ENCODE measurements around the gene GCNT1.
A peak's percentile ranks its signal among the peaks of the same experiment; 100 is the strongest.

The GCNT1 gene

DNA sequence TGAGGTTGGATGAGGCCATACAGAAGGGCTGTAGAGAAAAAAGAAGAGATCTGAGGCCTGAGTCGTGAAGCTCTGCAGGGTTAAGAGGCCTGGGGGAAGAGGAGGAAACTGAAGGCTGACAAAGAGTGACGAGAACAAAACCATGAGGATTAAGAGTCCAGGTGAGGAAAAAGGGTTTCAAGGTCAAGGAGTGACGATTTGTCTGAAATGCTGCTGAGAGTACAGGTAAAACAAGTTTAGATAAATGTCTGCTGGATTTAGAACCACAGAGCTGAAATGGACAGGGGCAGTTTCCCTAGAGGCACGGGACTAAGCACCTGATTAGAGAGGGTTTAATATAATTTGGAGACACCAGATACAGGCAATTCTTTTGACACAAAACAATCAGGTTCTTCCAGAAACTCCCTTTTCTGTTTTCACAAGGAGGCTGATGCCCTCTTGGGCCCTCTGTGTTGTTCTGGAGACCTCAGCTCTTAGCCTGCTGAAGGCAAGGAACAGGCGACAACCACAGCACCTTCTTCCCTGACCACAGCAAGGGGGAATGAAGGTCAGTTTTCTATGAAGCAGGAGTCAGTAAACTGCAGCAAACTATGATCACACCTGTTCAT, 14.6 kb upstream of the GCNT1 start:
- no peak for DNase-seq (ENCODE audit: low read depth)
- TF ChIP-seq CTCF (IDR thresholded peaks at IDR 0.05; ENCODE audit: low read length, missing control alignments), result no peak
- H3K4me3 ChIP-seq (replicated peaks; ENCODE audit: low read depth, low read length), result no peak overlapping the region

GRCh38 chr9:76445976-76446375, 13.0 kb upstream of the GCNT1 start:
- TF ChIP-seq CTCF (IDR thresholded peaks at IDR 0.05; ENCODE audit: low read length, missing control alignments), result no peak
- DNase-seq (ENCODE audit: low read depth), result no peak

GRCh38 chr9:76448501-76448900, 10.5 kb upstream of the GCNT1 start:
- DNase-seq (ENCODE audit: low read depth), result no peak
- H3K4me3 ChIP-seq (replicated peaks; ENCODE audit: low read depth, low read length), result no peak overlapping the region
- no peak for TF ChIP-seq CTCF (IDR thresholded peaks at IDR 0.05; ENCODE audit: low read length, missing control alignments)

More at GRCh38 chr9:76445976-76446375, 13.0 kb upstream of the GCNT1 start:
- no peak overlapping the region for H3K4me3 ChIP-seq (replicated peaks; ENCODE audit: low read depth, low read length)

DNA sequence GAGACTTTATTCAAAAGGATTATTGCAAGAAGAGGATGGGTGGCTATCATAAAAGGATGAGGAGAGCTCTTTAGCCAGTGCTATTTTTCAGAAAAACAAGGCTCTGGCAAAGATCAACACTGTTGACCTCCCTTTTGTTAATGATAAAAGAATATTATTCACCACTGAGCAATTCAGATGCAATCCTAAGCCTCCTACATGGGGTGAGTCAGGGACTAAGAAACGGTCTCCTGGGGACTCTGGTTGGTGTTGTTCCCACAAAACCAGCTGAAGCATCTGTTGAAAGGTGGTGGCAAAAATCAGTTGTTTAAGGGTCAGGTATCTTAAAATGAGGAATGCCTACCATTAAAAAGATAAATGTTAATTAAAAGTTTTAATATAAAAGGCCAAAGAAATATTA, 7.7 kb upstream of the GCNT1 start:
- peak; percentile 87 for DNase-seq (ENCODE audit: low read depth)
- no peak for TF ChIP-seq CTCF (IDR thresholded peaks at IDR 0.05; ENCODE audit: low read length, missing control alignments)
- no peak overlapping the region for H3K4me3 ChIP-seq (replicated peaks; ENCODE audit: low read depth, low read length)

- no peak overlapping the region for H3K4me3 ChIP-seq (replicated peaks; ENCODE audit: low read depth, low read length)
- DNase-seq (ENCODE audit: low read depth), result no peak
- no peak for TF ChIP-seq CTCF (IDR thresholded peaks at IDR 0.05; ENCODE audit: low read length, missing control alignments)
Measured at GRCh38 chr9:76452839-76453238, 6.1 kb upstream of the GCNT1 start.

- DNase-seq (ENCODE audit: low read depth), result peak; percentile 88
- no peak for TF ChIP-seq CTCF (IDR thresholded peaks at IDR 0.05; ENCODE audit: low read length, missing control alignments)
Measured at GRCh38 chr9:76453785-76454184, 5.2 kb upstream of the GCNT1 start.

GRCh38 chr9:76454311-76454710, 4.7 kb upstream of the GCNT1 start:
- no peak for TF ChIP-seq CTCF (IDR thresholded peaks at IDR 0.05; ENCODE audit: low read length, missing control alignments)
- no peak for DNase-seq (ENCODE audit: low read depth)
- no peak overlapping the region for H3K4me3 ChIP-seq (replicated peaks; ENCODE audit: low read depth, low read length)

More at GRCh38 chr9:76453785-76454184, 5.2 kb upstream of the GCNT1 start:
- H3K4me3 ChIP-seq (replicated peaks; ENCODE audit: low read depth, low read length), result no peak overlapping the region
